GM19025 (cell line): ENCODE results near the gene MGAT5B.

Source experiments
- ATAC-seq: cut with Tn5 transposase; IDR thresholded peaks from one replicate; pipeline ENCODE4 v1.9.1; 2021; ENCODE audit warnings: mild to moderate bottlenecking, low read depth, moderate library complexity; ENCODE audit not compliant: unreplicated experiment

Gene MGAT5B

GRCh38 chr17:76924345-76925342 is 56.4 kb downstream of the MGAT5B start:
- ATAC-seq: no peak

- ATAC-seq: no peak
Measured at GRCh38 chr17:76925441-76925891, 57.3 kb downstream of the MGAT5B start.

- ATAC-seq: no peak
Measured at GRCh38 chr17:76926237-76926866, 58.1 kb downstream of the MGAT5B start.

- no peak for ATAC-seq
Measured at GRCh38 chr17:76927577-76927976, 59.4 kb downstream of the MGAT5B start.

GRCh38 chr17:76927982-76928381 is 59.8 kb downstream of the MGAT5B start:
- ATAC-seq: no peak

GRCh38 chr17:76929148-76929547 is 60.9 kb downstream of the MGAT5B start:
- no peak for ATAC-seq

GRCh38 chr17:76929601-76930000 is 61.4 kb downstream of the MGAT5B start:
- no peak for ATAC-seq

- no peak for ATAC-seq
Measured at GRCh38 chr17:76930107-76930506, 61.9 kb downstream of the MGAT5B start.

GRCh38 chr17:76932402-76933333 is 64.5 kb downstream of the MGAT5B start:
- no peak for ATAC-seq

GRCh38 chr17:76934561-76935320 is 66.5 kb downstream of the MGAT5B start:
- ATAC-seq: no peak

- ATAC-seq: no peak
Measured at GRCh38 chr17:76935331-76935730, 67.1 kb downstream of the MGAT5B start.

GRCh38 chr17:76937238-76937637 is 69.0 kb downstream of the MGAT5B start:
- ATAC-seq: no peak

- no peak for ATAC-seq
Measured at GRCh38 chr17:76938009-76938408, 69.8 kb downstream of the MGAT5B start.

GRCh38 chr17:76940295-76940694 is 72.1 kb downstream of the MGAT5B start:
- ATAC-seq: no peak

- no peak for ATAC-seq
Measured at GRCh38 chr17:76940738-76941350, 72.6 kb downstream of the MGAT5B start.

- no peak for ATAC-seq
Measured at GRCh38 chr17:76943202-76943601, 75.0 kb downstream of the MGAT5B start.

GRCh38 chr17:76943781-76944213 is 75.6 kb downstream of the MGAT5B start:
- no peak for ATAC-seq

- no peak for ATAC-seq
Measured at GRCh38 chr17:76944477-76944876, 76.3 kb downstream of the MGAT5B start.

GRCh38 chr17:76946111-76946771 is 78.0 kb downstream of the MGAT5B start:
- ATAC-seq: no peak
